ENCODE data around the gene ARSI. TPM values are rescaled to one million over a fixed set of nuclear protein-coding genes. Genes with fewer than 3 reads are reported as not detected.

Gene ARSI
- total RNA-seq, 4 donors from 2014 or later: 7.3 to 17.0 (median 8.1) TPM

Other genes with a start within 250 kb of the ARSI start
- gene CSF1R, start 216.4 kb downstream of the ARSI start, total RNA-seq: 10 to 100 TPM; 35.4 to 57.9 (median 45.3) TPM
- 100 to 1,000 TPM; 171 to 354 (median 217) TPM for gene PDGFRB, start 147.1 kb downstream of the ARSI start, total RNA-seq
- 1 to 10 TPM in 1 of 4 donors, under 1 TPM in 1, not detected in 2; 0.22 to 2.5 TPM for gene CDX1, start 136.1 kb downstream of the ARSI start, total RNA-seq
- gene SLC6A7, start 112.8 kb downstream of the ARSI start, total RNA-seq: not detected
- 1 to 10 TPM in 3 of 4 donors, under 1 TPM in 1; 0.20 to 2.4 (median 1.3) TPM for gene CAMK2A, start 13.1 kb downstream of the ARSI start, total RNA-seq
- gene TCOF1, start 54.8 kb upstream of the ARSI start, total RNA-seq: 10 to 100 TPM; 32.1 to 64.8 (median 38.7) TPM
- gene CD74, start 110.0 kb upstream of the ARSI start, total RNA-seq: 1,000 to 10,000 TPM in 1 of 4 donors, 100 to 1,000 TPM in 3; 309 to 1,049 (median 557) TPM
- 1,000 to 10,000 TPM; 2,328 to 3,623 (median 2,710) TPM for gene RPS14, start 146.8 kb upstream of the ARSI start, total RNA-seq
- 100 to 1,000 TPM in 2 of 4 donors, 10 to 100 TPM in 2; 53.2 to 137 (median 104) TPM for gene NDST1, start 205.2 kb upstream of the ARSI start, total RNA-seq

Measured in tibial nerve (tissue), 4 donors.